HG02642 (cell line): ENCODE data around the gene LRIT2.

ENCODE experiments used
- ATAC-seq: cut with Tn5 transposase; IDR thresholded peaks from one replicate; pipeline ENCODE4 v1.9.1; 2021; ENCODE audit warnings: mild to moderate bottlenecking; ENCODE audit not compliant: unreplicated experiment, poor library complexity

The LRIT2 gene, protein sequence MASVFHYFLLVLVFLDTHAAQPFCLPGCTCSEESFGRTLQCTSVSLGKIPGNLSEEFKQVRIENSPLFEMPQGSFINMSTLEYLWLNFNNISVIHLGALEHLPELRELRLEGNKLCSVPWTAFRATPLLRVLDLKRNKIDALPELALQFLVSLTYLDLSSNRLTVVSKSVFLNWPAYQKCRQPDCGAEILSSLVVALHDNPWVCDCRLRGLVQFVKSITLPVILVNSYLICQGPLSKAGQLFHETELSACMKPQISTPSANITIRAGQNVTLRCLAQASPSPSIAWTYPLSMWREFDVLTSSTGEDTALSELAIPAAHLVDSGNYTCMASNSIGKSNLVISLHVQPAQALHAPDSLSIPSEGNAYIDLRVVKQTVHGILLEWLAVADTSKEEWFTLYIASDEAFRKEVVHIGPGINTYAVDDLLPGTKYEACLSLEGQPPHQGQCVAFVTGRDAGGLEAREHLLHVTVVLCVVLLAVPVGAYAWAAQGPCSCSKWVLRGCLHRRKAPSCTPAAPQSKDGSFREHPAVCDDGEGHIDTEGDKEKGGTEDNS

DNA sequence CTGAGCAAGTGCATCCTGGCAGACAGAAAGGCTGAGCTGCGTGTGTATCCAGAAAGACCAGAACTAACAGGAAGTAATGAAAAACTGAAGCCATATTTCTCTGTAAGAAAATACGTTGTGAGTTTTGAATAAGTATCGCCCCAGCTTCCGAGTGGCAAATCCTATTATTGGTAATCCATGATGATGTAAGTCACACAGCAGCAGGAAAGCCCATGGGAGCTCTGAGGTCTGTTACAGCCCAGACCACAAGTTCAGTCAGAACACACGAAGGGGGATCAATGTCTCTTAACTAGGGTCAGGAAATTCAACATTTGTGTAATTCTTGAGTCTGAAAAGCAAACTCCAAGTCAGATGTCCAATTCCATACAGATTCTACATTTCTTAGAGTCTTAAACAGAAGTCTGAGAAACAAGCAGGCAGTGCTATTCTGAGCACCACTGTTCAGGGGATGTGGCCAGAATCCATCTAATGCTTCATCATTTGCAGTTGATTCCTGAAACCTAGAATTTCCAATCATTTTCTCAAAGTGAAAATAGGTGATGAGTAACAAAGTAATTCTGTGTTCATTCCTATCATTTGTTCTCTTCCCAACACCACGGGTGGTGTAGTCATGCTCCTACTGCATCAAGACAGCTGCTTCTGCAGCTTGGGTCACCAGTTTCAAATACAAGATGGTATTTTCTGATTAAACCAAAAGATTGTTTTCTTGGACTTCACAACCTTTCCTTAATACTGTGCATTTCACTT is at the start of gene LRIT2:
TSS of gene LRIT2 (minus strand) at position 118 of the 747 bp plus-strand sequence. CDS start at position 94, 24 bp downstream.
- no peak for ATAC-seq

DNA sequence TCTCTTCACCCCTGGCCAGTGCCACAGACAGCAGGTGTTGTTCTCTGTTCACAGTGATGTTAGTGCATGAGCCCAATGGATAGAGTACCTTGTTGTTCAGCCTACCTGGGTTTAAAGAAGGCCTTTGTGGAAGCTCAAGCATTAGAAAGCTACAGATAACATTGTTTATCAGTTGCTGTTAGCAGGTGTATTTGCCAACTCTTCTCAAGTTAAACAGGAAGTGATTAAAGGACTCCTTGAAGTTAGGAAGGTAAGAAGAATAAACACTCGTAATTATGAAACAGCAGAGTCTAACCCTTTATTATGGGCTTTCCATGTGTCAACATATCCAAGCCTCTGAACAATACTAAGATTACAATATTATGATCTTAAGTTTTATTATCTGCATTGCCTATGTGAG is 45.4 kb upstream of the LRIT2 start:
- ATAC-seq: no peak

DNA sequence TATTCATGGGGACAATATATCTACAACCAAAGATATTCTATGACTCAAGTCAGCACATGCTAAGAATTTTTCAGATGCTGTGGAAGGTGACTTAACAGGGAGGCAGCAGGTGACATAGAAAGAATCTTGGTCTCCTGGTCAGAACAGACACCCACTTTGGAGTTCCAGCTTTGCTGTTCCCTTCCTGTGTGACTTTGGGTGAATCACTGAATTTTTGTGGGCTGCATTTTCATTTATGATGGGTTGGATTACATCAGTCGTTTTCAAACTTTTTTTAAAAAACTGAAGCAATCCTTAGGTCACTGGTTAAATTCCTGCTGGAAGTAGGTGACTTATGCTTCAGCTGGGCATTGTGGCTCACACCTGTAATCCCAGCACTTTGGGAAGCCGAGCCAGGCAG is 44.4 kb upstream of the LRIT2 start:
- ATAC-seq: no peak

DNA sequence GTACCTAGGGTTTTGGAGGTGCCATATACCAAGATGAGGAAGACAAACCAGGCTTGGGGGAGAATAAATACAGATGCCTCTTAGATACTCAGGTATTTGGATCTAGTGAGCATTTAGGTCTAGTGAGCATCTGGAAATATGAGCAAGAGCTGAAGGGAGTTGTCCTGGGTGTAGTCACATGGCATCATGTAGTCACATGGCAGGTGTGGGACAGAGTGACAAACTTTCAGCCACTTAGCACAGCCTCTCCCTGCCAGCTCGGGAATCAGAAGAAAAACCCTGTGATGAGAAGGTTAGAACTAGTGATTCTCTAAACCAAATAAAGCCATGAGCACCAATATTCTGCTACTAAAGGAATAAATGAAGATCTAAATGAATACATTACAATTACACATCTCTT is 43.8 kb upstream of the LRIT2 start:
- no peak for ATAC-seq

DNA sequence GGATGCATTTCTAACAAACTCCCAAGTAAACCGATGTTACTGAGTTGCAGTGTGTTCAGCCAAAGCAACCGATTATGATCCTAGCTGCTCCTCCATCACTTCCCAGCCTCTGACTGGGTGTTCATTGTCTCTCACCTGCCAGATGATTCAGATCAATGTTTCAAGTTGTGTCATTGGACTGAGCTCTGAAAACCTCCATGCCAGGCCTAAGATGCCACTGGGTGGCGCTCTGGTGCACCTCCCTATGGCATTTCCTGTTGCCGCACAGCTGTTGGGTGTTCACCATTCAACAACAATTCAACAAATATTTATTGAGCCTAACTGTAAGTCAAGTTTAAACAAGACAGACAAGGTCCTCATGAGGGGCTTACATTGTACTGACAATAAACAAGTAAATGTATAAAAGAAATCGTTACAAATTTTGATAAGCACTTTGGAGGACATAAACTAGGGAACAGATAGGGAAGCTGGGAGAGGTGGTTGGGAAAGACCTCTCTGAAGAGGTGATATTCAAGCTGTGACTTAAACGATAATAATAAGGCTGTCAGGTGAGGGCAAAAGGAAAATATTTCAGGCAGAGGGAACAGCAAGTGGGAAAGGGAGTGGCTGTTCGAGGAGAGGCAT is 42.3 kb upstream of the LRIT2 start:
- no peak for ATAC-seq

DNA sequence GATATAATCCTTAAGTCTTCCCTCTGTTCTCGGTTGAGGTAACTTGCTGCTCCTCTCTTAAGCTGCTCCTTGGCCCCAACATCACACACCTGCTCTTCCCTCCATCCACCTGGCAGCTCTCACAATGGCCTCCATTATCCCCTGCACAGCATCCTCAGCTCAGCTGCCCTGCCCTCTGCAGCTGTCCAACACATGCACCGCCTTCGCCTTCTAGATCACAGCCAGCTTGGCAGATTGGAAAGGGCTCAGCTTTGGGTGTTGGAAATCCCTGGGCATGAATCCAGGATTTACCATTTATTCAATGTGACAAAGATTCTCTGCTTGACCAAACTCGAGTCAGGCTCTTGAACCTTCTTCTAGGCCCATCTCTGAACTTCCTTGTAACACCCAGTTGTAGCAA is 40.1 kb upstream of the LRIT2 start:
- no peak for ATAC-seq

DNA sequence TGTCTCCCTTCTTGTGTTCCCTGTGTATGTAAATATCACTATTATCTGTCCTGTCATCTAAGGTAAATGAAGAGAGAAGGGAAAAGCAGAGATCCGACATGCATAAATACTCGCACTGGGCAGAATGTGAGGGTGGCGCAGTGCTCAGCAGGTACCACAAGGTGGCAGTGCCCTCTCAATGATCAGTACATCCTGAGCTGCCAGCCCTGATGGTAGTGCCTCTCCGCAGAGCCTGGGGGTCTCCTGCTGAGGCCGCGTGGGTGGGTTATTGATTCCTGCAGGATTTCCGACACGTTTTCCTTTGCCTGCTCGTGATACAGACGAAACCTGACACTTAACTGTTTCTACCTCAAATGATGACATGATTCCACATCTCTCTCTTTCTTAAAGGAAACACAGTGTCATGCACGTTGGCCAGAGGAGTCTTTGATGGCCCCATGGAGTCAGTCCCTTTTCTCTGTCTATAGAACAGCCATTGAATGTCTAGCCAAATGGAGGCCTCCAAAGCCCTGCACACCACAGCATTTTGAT is 39.3 kb upstream of the LRIT2 start:
- ATAC-seq: peak; percentile 98

DNA sequence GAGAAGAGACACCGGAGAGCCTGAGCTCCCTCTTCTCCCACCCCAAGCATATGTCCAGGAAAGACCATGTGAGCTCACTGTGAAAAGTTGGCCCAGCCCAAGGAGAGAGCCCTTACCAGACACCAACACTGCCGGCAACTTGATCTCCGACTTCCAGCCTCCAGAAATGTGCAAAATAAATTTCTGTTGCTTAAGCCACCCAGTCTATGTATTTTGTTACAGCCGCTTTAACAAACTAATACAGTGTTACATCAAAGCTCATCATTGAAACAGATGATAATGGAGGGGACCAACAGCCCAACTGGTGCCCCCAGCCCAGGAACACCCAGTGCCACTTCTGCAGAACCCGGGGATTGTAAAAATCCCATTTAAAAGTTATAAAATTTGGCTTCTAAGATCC is 38.4 kb upstream of the LRIT2 start:
- ATAC-seq: no peak

DNA sequence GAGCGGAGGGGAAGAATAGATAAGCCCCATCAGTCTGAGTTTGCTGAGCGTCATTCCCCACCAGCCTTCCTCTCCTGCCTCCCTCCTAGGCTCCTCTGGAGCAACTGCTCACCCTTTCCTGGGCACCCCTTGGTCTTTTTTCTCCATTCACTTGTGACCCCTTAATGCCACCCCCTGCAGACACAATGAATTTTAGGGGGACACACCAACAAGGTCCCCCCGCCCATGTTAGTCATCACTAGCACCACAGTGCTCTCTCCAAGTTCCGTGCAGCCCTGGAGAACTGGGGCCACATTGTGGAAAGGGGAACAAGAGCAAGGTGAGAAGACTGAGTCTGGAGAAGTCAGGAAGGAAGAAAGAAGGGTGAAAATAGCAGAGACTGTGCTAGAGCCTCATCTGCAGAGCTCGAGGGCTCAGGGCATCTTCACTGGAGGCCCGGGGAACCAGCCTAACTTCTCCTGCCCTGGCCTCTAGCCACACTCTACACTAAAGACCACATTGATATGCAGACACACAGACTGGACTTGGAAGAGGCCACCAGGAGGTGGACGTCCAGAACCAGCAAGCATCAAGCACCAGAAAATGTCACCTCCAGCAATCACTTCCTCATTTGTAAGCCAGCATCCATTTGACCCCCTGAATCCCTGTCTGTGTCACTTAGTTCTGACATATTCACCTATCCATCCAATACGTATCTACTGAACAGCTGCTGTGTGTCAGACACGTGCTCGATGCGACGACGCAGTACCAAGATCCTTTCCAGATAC is 37.0 kb upstream of the LRIT2 start:
- no peak for ATAC-seq

DNA sequence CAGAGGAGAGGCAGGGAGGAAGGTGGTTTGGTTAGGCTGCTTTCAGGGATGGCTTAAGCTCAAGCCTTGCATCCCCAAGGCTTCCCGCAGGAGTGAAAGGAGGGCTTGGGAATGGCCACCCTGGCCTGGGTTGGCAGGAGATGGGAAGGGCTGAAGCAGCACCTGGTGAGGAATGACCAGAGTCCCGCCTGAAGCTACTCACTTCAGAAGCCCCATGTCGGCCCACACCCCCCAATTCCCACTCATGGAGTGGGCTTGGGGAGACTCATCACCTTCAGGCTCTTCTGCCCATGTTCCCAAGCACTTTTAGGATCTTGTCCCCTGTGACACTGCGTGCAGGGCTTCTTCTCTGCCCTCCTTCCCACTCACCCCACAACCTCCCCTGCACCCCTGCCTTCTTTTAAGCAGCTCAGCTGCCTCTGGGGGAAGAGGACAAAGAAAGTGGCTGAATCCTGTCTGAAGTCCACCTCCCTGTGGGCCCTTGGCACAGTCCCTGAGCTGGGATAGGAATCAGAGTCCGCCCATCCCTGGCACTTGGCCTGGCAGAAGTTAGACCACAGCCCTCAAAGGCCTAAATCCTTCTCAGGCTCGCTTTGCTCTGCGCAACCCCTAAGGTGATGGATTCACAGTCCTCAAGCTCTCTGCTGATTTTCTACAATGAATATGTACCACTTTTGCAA is 36.0 kb upstream of the LRIT2 start:
- ATAC-seq: no peak

DNA sequence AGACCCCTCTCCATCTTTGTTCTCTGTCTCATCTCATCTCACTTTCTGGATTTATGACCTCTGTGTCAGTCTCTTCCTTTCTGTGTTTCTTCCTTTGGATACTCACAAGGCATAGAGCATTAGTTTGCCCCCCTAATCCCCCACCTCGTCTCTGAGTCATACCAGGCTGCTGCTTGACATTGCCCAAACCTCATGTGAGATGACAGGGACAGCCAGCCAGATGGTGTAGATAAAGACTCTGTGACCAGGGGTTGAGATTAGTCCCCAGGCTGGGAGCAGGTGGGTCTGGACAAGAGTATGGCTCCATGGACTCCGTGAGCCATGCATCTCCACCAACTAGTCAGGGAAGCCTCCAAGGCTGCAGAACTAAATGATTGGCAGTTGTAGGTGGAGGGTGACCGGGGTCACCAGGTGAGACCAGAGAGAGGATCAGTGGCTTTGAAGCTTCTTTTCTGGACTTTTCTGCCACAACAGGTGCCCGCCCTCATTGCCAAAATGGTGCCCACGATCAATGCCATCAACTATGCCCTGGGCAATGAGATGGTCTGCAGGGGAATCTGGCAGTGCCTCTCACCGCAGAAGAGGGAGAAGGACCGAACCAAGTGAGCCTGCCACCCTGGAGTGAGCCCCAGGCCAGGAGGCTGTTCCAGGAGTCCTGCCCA is 32.8 kb upstream of the LRIT2 start:
- no peak for ATAC-seq

DNA sequence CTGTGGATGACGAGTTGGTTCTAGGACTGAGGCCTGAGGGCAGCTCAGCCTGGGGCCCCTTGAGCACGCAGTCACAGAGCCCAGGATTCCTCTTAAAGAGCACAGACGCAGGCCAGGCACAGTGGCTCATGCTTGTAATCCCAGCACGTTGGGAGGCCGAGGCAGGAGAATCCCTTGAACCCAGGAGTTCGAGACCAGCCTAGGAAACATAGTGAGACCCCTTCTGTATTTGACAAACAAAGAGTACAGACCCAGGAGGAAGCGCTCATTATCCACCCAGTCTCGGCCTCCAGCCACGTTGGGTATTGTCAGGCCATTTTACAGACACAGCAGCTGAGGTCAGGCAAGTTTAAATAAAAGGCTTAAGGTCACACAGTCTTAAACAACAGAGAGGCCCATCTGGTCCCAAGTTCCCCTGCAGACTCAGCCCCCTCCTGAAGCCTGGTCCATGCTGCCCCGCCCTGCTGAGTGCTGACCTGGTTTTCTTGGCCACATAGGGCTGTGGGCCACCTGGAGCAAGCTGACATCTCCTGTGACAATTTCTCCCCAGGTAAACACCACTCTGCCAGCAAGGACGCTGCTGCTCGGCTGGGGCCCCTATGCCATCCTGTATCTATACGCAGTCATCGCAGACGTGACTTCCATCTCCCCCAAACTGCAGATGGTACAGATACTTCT is 32.1 kb upstream of the LRIT2 start:
- ATAC-seq: no peak

DNA sequence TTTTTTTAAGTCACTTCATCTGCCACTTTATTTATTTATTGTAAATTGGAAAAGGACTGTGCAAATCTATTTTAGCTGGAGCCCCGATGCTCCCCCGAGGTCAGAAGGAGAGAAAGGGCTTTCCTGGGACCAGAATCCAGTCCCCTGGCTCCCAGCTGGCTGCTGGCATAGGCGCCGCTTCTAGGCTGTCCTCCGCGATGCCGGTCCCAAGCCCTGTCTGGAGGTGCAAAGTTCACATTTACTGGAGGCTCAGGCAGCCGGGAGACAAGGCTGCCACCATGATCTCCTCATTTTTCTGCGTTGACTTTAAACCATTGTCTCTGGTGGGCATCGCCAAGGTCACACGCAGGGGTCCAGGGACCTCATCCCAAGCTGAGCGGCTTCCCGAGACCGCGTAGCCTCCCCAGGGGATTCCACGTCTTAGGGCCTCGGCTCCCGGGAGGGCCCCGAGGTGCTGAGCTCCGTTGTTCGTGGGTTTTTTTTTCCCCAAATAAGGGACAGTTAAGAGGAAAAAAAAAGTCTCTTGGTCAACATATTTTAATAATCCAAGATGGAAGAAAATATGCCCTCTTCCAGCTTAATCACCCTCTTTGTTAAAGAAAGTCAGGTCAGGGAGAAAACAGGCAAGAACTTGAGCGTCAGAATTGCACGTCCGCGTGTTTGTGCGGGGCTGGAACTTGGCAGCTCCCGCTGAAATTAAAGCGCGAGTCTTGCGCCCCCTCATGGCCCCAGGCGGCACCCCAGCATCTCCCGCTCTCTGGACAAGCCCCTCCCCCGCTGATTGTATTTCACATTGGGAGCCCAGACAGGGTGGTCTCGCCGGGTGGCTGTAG is 31.4 kb upstream of the LRIT2 start:
- ATAC-seq: peak; percentile 63

DNA sequence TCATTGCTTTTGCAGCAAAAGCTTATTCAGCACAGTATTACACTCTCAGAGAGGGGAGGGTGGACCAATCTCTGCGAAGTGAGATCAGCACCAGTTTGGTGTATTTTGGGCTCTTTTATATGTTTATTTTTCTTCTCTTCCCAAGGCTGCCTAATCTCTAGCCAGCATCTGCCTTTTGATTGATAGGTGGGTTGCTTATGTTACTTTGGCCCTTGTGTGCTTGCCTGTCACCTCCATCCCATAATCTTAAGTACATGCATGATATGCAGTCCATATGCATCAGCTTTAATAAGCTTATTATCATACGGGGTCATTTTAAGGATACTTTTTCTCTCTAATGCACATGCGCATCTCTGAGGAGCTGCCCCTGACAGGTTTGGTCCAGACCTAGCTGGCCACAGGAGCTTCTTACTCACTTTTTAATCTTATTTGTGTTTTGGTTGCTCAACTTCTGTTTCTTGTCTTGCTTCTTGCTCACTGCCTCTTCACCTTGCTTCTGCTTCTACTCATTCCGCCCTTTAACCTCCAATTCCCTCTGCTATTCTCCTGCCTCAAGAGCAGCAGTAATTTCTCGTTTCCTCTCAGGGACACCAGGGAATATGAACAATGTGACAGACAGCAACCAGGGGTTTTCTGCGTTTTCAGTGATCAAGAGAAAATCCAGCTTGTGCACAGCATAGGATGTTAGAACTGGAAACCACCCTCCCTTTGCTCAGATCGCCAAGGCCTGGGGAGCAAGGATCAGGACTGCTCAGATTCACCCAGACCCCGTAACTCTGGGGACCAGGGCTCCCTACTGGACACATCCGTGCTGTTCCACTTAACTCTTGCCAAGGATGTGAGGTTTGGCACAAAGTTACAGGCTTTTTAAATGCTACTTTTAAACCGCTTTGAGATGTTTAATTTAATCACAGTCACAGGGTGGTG is 29.5 kb upstream of the LRIT2 start:
- no peak for ATAC-seq

DNA sequence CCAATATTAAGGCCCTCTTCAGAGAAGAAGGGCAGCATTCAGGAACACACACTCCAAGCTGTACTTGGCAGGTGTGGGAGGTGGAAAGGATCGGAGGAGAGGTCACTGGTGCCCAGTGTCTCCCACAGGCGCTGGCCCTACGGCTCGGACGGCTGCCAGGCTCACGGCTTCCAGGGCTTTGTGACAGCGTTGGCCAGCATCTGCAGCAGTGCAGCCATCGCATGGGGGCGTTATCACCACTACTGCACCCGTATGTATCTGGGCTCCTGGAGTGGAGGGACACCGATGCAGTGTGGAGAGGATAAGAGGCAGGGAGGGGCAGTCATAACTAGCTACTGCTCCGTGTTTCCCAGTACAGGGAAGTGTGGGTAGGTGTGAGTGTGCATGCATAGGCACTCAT is 23.4 kb upstream of the LRIT2 start:
- no peak for ATAC-seq

DNA sequence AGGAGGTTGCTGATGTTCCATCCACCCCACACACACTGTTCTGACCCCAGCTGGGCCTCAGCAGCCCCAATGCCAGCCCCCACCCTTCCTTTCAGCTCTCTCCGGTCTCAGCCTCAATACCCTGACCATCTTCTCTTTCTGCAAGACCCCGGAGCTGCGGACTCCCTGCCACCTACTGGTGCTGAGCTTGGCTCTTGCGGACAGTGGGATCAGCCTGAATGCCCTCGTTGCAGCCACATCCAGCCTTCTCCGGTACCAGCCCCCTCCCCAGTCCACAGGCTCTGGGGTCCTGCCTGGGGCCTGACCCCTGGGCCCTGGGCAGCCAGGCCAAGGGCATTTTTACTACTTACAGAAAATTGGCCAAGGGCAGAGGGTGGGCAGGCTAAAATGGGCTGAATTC is 22.2 kb upstream of the LRIT2 start:
- no peak for ATAC-seq
